CD4-positive, alpha-beta T cell (primary cell): Measurements from ENCODE around the gene MCM3. TPM values are rescaled to one million over a fixed set of nuclear protein-coding genes. Genes with fewer than 3 reads are reported as not detected.

ENCODE experiments used
- ATAC-seq: fragments of 200-7000 bp; cut with Tn5 transposase; one replicate; pipeline ENCODE4 v1.10.0; 2022; ENCODE audit warnings: mild to moderate bottlenecking; ENCODE audit not compliant: poor library complexity
- CTCF ChIA-PET: fragments of 350-600 bp; sonication (Branson Sonifier 250); formaldehyde crosslinking; loops from one replicate; lab custom pipeline; 2021; ENCODE audit warnings: antibody characterized with exemption, inconsistent platforms; lab: Charles Lee
- POLR2A ChIA-PET: fragments of 350-600 bp; sonication (Branson Sonifier 250); formaldehyde crosslinking; loops from one replicate; lab custom pipeline; 2021; ENCODE audit warnings: antibody characterized with exemption, inconsistent platforms; lab: Charles Lee
- DNase-seq, 14 experiments: peaks; one replicate each; pipeline ENCODE4 v3.0.0-alpha.2; 2013 to 2020; ENCODE audit warnings: mixed read lengths in 2 of 14
- H3K27ac ChIP-seq, 2 donors: one replicate each; pipeline versions ENCODE4 v1.5.1 to v1.7.0; 2013; ENCODE audit warnings: low read length in 2 of 2, low read depth in 1 of 2, mild to moderate bottlenecking in 1 of 2
- H3K27me3 ChIP-seq, 2 experiments: 1 replicate in 1 of 2; 2 replicates in 1 of 2; pipeline versions ENCODE4 v1.6.1 to v1.7.0; 2013; ENCODE audit warnings: low read length in 2 of 2, control low read depth in 1 of 2, mild to moderate bottlenecking in 1 of 2, moderate library complexity in 1 of 2; ENCODE audit not compliant: insufficient read depth in 2 of 2, control insufficient read depth in 1 of 2
- H3K36me3 ChIP-seq: one replicate; pipeline ENCODE4 v1.6.1; 2013; ENCODE audit warnings: low read length, control low read depth; ENCODE audit not compliant: insufficient read depth
- H3K4me1 ChIP-seq: one replicate; pipeline ENCODE4 v1.6.1; 2013; ENCODE audit warnings: low read length, control low read depth; ENCODE audit not compliant: insufficient read depth
- H3K4me3 ChIP-seq: one replicate; pipeline ENCODE4 v1.5.1; 2013; ENCODE audit warnings: mild to moderate bottlenecking, low read length, moderate library complexity
- H3K9me3 ChIP-seq, 2 experiments: 1 replicate in 1 of 2; 2 replicates in 1 of 2; pipeline versions ENCODE4 v1.6.1 to v1.7.0; 2013; ENCODE audit warnings: low read length in 2 of 2, mild to moderate bottlenecking in 2 of 2, control low read depth in 1 of 2, moderate library complexity in 1 of 2; ENCODE audit not compliant: control insufficient read depth in 1 of 2, insufficient read depth in 1 of 2
- H3K27ac Mint-ChIP-seq: one replicate; pipeline ENCODE4 v1.8.0; 2020; ENCODE audit warnings: mixed read lengths
- H3K27me3 Mint-ChIP-seq: one replicate; pipeline ENCODE4 v1.8.0; 2021; ENCODE audit warnings: mixed read lengths
- H3K36me3 Mint-ChIP-seq: one replicate; pipeline ENCODE4 v1.8.0; 2021; ENCODE audit warnings: low read depth, mixed read lengths
- H3K4me1 Mint-ChIP-seq: one replicate; pipeline ENCODE4 v1.8.0; 2021; ENCODE audit warnings: low read depth, mixed read lengths
- H3K4me3 Mint-ChIP-seq: one replicate; pipeline ENCODE4 v1.8.0; 2020; ENCODE audit warnings: mild to moderate bottlenecking, mixed read lengths
- H3K9me3 Mint-ChIP-seq: one replicate; pipeline ENCODE4 v1.8.0; 2020; ENCODE audit warnings: mixed read lengths
- CTCF ChIP-seq: fragments of 200-600 bp; IDR thresholded peaks from one replicate; pipeline ENCODE4 v1.8.0; 2022; ENCODE audit warnings: antibody characterized with exemption, mild to moderate bottlenecking
- intact Hi-C, 2 experiments: fragments of 100-400 bp; cut with DNase I in 1 of 2; cut with micrococcal nuclease in 1 of 2; formaldehyde crosslinking; loops; one replicate each; pipeline versions ENCODE4 v1.15.1 to v1.9.0; 2023 to 2025; cut with DNase I, micrococcal nuclease
- total RNA-seq, 174 experiments: library from RNA in 2 of 174; stranded (reverse) in 2 of 174; gene quantifications; one replicate each; pipeline ENCODE4 v1.2.3 and lab custom pipeline; 2021 to 2026

The MCM3 gene
- total RNA-seq, 2 experiments from 2014 or later: 9.3 to 10.1 TPM

- CTCF ChIA-PET: no interaction called here
Measured at GRCh38 chr6:52254731-52255378, 29.7 kb downstream of the MCM3 start.

GRCh38 chr6:52253494-52253893, 31.0 kb downstream of the MCM3 start:
- DNase-seq (peak in 1 of 14 experiments; percentile 9), ATAC-seq (no peak)
- Histone ChIP-seq H3K9me3 (no peaks in the 10 kb centered on the region), H3K27ac (no peak overlapping the region), H3K36me3 (no peaks in the 10 kb centered on the region), H3K4me3 (no peak overlapping the region), H3K4me1 (peaks cover 4% of the 10 kb centered on the region), H3K27me3 (peaks cover 5 to 12% of the 10 kb centered on the region in 2 experiments)
- Mint-ChIP-seq H3K27me3 (peaks cover 31% of the 10 kb centered on the region), H3K4me1 (no peaks in the 10 kb centered on the region), H3K36me3 (no peaks in the 10 kb centered on the region), H3K9me3 (no peaks in the 10 kb centered on the region), H3K27ac (no peak overlapping the region), H3K4me3 (no peak overlapping the region)
- intact Hi-C loops: no loop called here
- ChIA-PET CTCF (no interaction called here), POLR2A (interaction anchor here (1.0 kb wide), 1 partner anchor 32 kb away, joined by 5 read pairs; no protein-coding TSS in a partner anchor)
- no peak for TF ChIP-seq CTCF

More at GRCh38 chr6:52254731-52255378, 29.7 kb downstream of the MCM3 start:
- Histone ChIP-seq H3K9me3 (no peaks in the 10 kb centered on the region), H3K36me3 (no peaks in the 10 kb centered on the region), H3K27me3 (peaks cover 5 to 12% of the 10 kb centered on the region in 2 experiments), H3K4me1 (peaks cover 4% of the 10 kb centered on the region), H3K4me3 (no peak overlapping the region), H3K27ac (no peak overlapping the region)
- DNase-seq (no peak), ATAC-seq (no peak)
- Mint-ChIP-seq H3K27ac (no peak overlapping the region), H3K9me3 (no peaks in the 10 kb centered on the region), H3K27me3 (peaks cover 24% of the 10 kb centered on the region), H3K36me3 (no peaks in the 10 kb centered on the region), H3K4me1 (no peaks in the 10 kb centered on the region), H3K4me3 (no peak overlapping the region)
- POLR2A ChIA-PET: no interaction called here
- intact Hi-C loops: no loop called here
- no peak for TF ChIP-seq CTCF

- H3K4me3 Mint-ChIP-seq: no peak overlapping the region
- CTCF ChIA-PET: no interaction called here
- H3K36me3 ChIP-seq: no peaks in the 10 kb centered on the region
- no peaks in the 10 kb centered on the region for H3K9me3 ChIP-seq
- H3K27me3 Mint-ChIP-seq: peaks cover 35% of the 10 kb centered on the region
- ATAC-seq (no peak), DNase-seq (no peak)
- no peaks in the 10 kb centered on the region for H3K36me3 Mint-ChIP-seq
- intact Hi-C loops: no loop called here
- POLR2A ChIA-PET: no interaction called here
- H3K4me1 Mint-ChIP-seq: no peaks in the 10 kb centered on the region
- no peak overlapping the region for H3K27ac Mint-ChIP-seq
- H3K27me3 ChIP-seq: peaks cover 5 to 12% of the 10 kb centered on the region in 2 experiments
- TF ChIP-seq CTCF: no peak
- H3K4me1 ChIP-seq: peaks cover 4% of the 10 kb centered on the region
- no peaks in the 10 kb centered on the region for H3K9me3 Mint-ChIP-seq
- no peak overlapping the region for H3K27ac ChIP-seq
- H3K4me3 ChIP-seq: no peak overlapping the region
Measured at GRCh38 chr6:52251113-52251512, 33.4 kb downstream of the MCM3 start.
